ENCODE data around the gene DNPEP. TPM values are rescaled to one million over a fixed set of nuclear protein-coding genes. Genes with fewer than 3 reads are reported as not detected.

Gene DNPEP
- polyA plus RNA-seq (2011; rRNA removed) (69.2 and 134 TPM in 2 replicates), polyA minus RNA-seq (2011; rRNA and poly(A)+ RNA removed) (63.4 and 85.1 TPM in 2 replicates)

DNA sequence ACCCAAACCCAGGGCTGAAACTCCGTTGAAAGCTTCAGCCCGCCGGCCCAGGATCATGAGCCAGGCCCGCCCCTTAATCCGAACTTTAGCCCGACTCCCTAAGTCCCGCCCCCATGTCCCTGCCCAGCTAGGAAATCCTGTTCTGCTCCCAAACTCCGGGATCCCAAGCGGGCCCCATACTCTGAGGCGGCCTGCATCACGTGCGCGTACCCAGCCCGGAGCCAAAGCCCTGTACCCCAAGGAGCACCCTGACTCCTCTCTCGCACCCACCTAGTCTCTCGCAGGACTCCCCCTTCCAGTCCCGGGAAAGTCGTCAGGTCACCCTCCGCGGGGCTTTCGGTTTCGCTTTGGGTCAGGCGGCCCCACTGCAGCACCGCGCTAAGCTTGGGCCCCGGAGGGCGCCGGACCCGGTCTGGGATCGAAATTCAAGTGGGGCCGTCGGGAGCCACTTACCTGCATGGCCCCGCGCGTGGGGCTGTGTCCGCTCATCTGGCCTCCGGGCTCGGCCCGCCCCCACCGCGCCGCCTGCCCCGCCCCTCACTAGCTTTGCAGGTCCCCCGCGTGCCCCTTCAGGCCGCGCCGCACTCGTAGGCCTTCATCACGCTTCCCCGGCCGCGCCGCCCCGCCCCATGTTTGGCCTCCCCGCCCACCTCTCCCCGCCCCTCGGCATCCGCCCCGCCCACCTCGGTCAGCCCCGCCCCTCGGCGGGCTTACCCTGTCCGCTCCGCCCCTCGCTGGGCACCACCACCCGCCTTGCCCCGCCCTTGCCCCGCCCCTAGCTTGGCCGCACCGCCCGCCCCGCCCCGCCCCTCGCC is at the start of gene DNPEP:
Gene DNPEP (minus strand): TSS at position 607 of the 815 bp plus-strand sequence. CDS start 118 bp downstream, at position 489.
- Histone ChIP-seq H3K4me3 (ENCODE audit: low read depth, low read length) (peak within 1 kb of the TSS; percentile 81), H3K27me3 (ENCODE audit: control insufficient read depth, insufficient read depth, low read length) (no peaks in the 10 kb centered on the region), H3K36me3 (ENCODE audit: control insufficient read depth, insufficient read depth, low read length) (peaks cover 26% of the 10 kb centered on the region)
- TF ChIP-seq, protein P1, sequence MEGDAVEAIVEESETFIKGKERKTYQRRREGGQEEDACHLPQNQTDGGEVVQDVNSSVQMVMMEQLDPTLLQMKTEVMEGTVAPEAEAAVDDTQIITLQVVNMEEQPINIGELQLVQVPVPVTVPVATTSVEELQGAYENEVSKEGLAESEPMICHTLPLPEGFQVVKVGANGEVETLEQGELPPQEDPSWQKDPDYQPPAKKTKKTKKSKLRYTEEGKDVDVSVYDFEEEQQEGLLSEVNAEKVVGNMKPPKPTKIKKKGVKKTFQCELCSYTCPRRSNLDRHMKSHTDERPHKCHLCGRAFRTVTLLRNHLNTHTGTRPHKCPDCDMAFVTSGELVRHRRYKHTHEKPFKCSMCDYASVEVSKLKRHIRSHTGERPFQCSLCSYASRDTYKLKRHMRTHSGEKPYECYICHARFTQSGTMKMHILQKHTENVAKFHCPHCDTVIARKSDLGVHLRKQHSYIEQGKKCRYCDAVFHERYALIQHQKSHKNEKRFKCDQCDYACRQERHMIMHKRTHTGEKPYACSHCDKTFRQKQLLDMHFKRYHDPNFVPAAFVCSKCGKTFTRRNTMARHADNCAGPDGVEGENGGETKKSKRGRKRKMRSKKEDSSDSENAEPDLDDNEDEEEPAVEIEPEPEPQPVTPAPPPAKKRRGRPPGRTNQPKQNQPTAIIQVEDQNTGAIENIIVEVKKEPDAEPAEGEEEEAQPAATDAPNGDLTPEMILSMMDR (IDR thresholded peaks at IDR 0.05; ENCODE audit: insufficient read depth, low read depth, low read length) = no peak
- CTCF ChIA-PET = interaction anchor here (0.6 to 6.2 kb wide), 14 partner anchors 9 to 1383 kb away, joined by 3 to 60 read pairs (median 4); no protein-coding TSS in a partner anchor
- POLR2A ChIA-PET = interaction anchor here (0.5 to 0.7 kb wide), 10 partner anchors 8 to 511 kb away, joined by 3 to 12 read pairs (median 4); partner anchors contain the start of gene DNAJB2
- peak; percentile 17 for DNase-seq (ENCODE audit: low read depth)

DNA sequence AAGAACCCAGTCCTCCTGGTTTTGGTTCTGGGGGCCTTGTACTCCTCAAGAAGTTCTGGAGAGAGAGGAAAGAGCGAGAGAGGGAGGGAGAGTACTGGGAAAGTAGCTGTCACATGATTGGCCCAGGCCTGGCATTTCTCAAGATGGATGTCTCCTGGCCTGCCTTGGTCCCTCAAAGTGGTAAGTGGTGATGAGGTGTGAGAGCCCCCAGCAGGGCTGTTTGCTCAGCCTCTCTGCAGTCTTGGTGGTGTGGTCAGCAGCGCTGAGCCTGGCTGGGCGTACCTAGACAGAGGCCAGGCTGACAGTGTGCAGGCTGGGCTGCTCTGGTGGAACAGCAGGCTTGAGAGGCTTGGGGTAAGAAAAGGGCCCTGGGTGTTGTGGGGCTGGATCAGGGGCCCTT is 49.4 kb upstream of the DNPEP start:
- TF ChIP-seq, protein P1 (IDR thresholded peaks at IDR 0.05; ENCODE audit: insufficient read depth, low read depth, low read length) = no peak
- no peaks in the 10 kb centered on the region for H3K36me3 ChIP-seq (ENCODE audit: control insufficient read depth, insufficient read depth, low read length)
- ChIA-PET POLR2A (no interaction called here), CTCF (interaction anchor here (0.7 to 7.4 kb wide), 3 partner anchors 10 to 34 kb away, joined by 3 to 39 read pairs (median 4); no protein-coding TSS in a partner anchor)
- 0 out of 2 replicates have a peak, but pooled peaks cover 2% of the 10 kb centered on the region for H3K27me3 ChIP-seq (ENCODE audit: control insufficient read depth, insufficient read depth, low read length)
- no peak for DNase-seq (ENCODE audit: low read depth)
- H3K4me3 ChIP-seq (ENCODE audit: low read depth, low read length) = no peak overlapping the region

DNA sequence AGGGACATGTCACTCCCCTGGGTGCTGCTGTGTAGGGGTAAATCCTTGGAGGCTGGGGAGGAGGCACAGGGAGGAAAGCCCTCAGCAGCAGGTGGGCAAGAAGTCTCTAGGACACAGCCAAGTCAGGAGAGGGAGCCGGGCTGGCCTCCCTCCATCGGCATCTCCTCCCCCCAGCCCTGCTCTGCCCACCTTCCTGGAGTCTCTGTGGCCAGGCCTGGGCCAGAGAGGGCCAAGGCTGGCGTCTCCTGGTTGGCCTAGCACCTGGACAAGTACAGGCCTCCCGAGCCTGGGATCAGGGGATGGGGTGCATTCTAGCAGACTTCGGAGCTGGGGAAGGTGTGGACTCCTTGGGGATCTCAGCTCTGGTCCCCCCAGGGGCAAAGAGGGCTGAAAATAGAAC is 48.8 kb upstream of the DNPEP start:
- Histone ChIP-seq H3K27me3 (ENCODE audit: control insufficient read depth, insufficient read depth, low read length) (0 out of 2 replicates have a peak, but pooled peaks cover 2% of the 10 kb centered on the region), H3K36me3 (ENCODE audit: control insufficient read depth, insufficient read depth, low read length) (no peaks in the 10 kb centered on the region), H3K4me3 (ENCODE audit: low read depth, low read length) (no peak overlapping the region)
- ChIA-PET CTCF (interaction anchor here (0.7 to 7.4 kb wide), 3 partner anchors 10 to 33 kb away, joined by 3 to 39 read pairs (median 4); no protein-coding TSS in a partner anchor), POLR2A (no interaction called here)
- DNase-seq (ENCODE audit: low read depth) = no peak
- TF ChIP-seq, protein P1 (IDR thresholded peaks at IDR 0.05; ENCODE audit: insufficient read depth, low read depth, low read length) = no peak

DNA sequence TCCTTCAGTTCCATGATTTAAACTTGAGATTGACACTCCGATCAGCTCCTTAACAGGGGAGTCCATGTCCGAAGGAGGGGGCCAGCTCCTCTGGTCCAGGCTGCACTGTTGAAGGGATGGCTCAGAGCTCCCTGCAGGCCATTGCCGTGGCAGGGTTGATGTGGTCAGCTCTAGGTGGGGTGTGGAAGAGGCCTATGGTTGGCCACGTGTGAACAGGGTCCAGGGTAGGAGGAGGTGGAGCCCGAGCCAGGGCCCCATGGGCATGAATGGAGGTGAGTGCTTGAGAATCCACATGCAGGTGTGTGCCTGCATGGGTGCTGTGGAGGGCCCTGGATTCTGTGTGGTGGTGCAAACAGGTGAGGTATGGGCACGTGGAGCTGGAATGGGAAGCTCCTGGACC is 48.0 kb upstream of the DNPEP start:
- no peak for DNase-seq (ENCODE audit: low read depth)
- Histone ChIP-seq H3K4me3 (ENCODE audit: low read depth, low read length) (no peak overlapping the region), H3K36me3 (ENCODE audit: control insufficient read depth, insufficient read depth, low read length) (no peaks in the 10 kb centered on the region), H3K27me3 (ENCODE audit: control insufficient read depth, insufficient read depth, low read length) (0 out of 2 replicates have a peak, but pooled peaks cover 2% of the 10 kb centered on the region)
- TF ChIP-seq, protein P1 (IDR thresholded peaks at IDR 0.05; ENCODE audit: insufficient read depth, low read depth, low read length) = no peak
- ChIA-PET CTCF (interaction anchor here (0.7 to 1.5 kb wide), 3 partner anchors 24 to 94 kb away, joined by 3 to 4 read pairs (median 3); no protein-coding TSS in a partner anchor), POLR2A (no interaction called here)
